ENCODE data around the gene RRBP1. TPM values are rescaled to one million over a fixed set of nuclear protein-coding genes. Genes with fewer than 3 reads are reported as not detected.

The RRBP1 gene
- total RNA-seq, 6 donors from 2014 or later, result 143 to 256 (median 172) TPM

GRCh38 chr20:17651760-17652388 is 30.2 kb downstream of the RRBP1 start:
- Histone ChIP-seq H3K9me3 (no peaks in the 10 kb centered on the region), H3K27me3 (no peaks in the 10 kb centered on the region), H3K27ac (peak overlapping the region in 3 of 4 donors; percentile 4 to 33 (median 18)), H3K4me1 (peaks cover 33 to 61% (median 58%) of the 10 kb centered on the region in 4 donors), H3K36me3 (peaks cover 0 to 29% (median 6%) of the 10 kb centered on the region in 4 donors), H3K4me3 (no peak overlapping the region)
- TF ChIP-seq CTCF (IDR thresholded peaks at IDR 0.05), result peak in 1 of 6 experiments; percentile 15
- TF ChIP-seq POLR2A (IDR thresholded peaks at IDR 0.05), result no peak
- peak in 1 of 2 donors; percentile 9 for ATAC-seq (ENCODE audit: low FRiP score in 2 of 2)
- DNase-seq, result peak in 1 of 2 donors; percentile 60
- 60 to 78% methylated on average over 2 of the region's 2 CpGs for WGBS, 2 donors

- Histone ChIP-seq H3K27me3 (no peaks in the 10 kb centered on the region), H3K4me1 (peaks cover 33 to 63% (median 58%) of the 10 kb centered on the region in 4 donors), H3K36me3 (peaks cover 0 to 26% (median 6%) of the 10 kb centered on the region in 4 donors), H3K4me3 (no peak overlapping the region), H3K9me3 (no peaks in the 10 kb centered on the region), H3K27ac (peak overlapping the region in 2 of 4 donors; percentile 27 to 63)
- DNase-seq (no peak), ATAC-seq (ENCODE audit: low FRiP score in 2 of 2) (no peak)
- TF ChIP-seq POLR2A (IDR thresholded peaks at IDR 0.05) (no peak), POLR2AphosphoS5 (IDR thresholded peaks at IDR 0.05) (no peak)
- WGBS, 2 donors, result 46 to 49% methylated on average over 11 of the region's 11 CpGs
Measured at GRCh38 chr20:17651129-17651759, 30.8 kb downstream of the RRBP1 start.

- H3K4me1 ChIP-seq, result peaks cover 33 to 68% (median 56%) of the 10 kb centered on the region in 4 donors
- H3K27ac ChIP-seq, result peak overlapping the region in 2 of 4 donors; percentile 27 to 63
- 42 to 43% methylated on average over 9 to 12 of the region's 12 CpGs for WGBS, 2 donors
- no peak for ATAC-seq (ENCODE audit: low FRiP score in 2 of 2)
- peaks cover 0 to 19% (median 2%) of the 10 kb centered on the region in 4 donors for H3K36me3 ChIP-seq
- TF ChIP-seq POLR2A (IDR thresholded peaks at IDR 0.05) (no peak), EP300 (IDR thresholded peaks at IDR 0.05) (no peak), POLR2AphosphoS5 (IDR thresholded peaks at IDR 0.05) (no peak), CTCF (IDR thresholded peaks at IDR 0.05) (no peak)
- no peak overlapping the region for H3K4me3 ChIP-seq
- peak in 1 of 2 donors; percentile 59 for DNase-seq
- no peaks in the 10 kb centered on the region for H3K9me3 ChIP-seq
- H3K27me3 ChIP-seq, result no peaks in the 10 kb centered on the region
Measured at GRCh38 chr20:17650301-17651128, 31.5 kb downstream of the RRBP1 start.

- no peaks in the 10 kb centered on the region for H3K27me3 ChIP-seq
- WGBS, 2 donors, result 48 to 53% methylated on average over 20 of the region's 20 CpGs
- no peak overlapping the region for H3K4me3 ChIP-seq
- peaks cover 0 to 14% (median 2%) of the 10 kb centered on the region in 4 donors for H3K36me3 ChIP-seq
- peak in 1 of 2 donors; percentile 78 for DNase-seq
- peak overlapping the region; percentile 23 to 70 (median 53) for H3K27ac ChIP-seq
- H3K4me1 ChIP-seq, result peaks cover 33 to 77% (median 57%) of the 10 kb centered on the region in 4 donors
- peak; percentile 39 to 71 for ATAC-seq (ENCODE audit: low FRiP score in 2 of 2)
- TF ChIP-seq CTCF (IDR thresholded peaks at IDR 0.05) (peak in 4 of 6 experiments; percentile 28 to 52 (median 32)), POLR2A (IDR thresholded peaks at IDR 0.05) (no peak)
- H3K9me3 ChIP-seq, result no peaks in the 10 kb centered on the region
Measured at GRCh38 chr20:17648791-17649730, 33.0 kb downstream of the RRBP1 start.
